ENCODE results near the gene C17orf113.

The C17orf113 gene

GRCh38 chr17:42053731-42054500 is 3.5 kb upstream of the C17orf113 start:
- TF ChIP-seq NFIC (IDR thresholded peaks at IDR 0.05) (no peak), CEBPB (IDR thresholded peaks at IDR 0.05) (no peak), RAD21 (IDR thresholded peaks at IDR 0.05; ENCODE audit: low read depth) (no peak), FOXM1 (IDR thresholded peaks at IDR 0.05; ENCODE audit: borderline replicate concordance, low read depth) (no peak), TAF1 (IDR thresholded peaks at IDR 0.05; ENCODE audit: low read depth) (no peak), EP300 (IDR thresholded peaks at IDR 0.05; ENCODE audit: borderline replicate concordance) (no peak), MAX (IDR thresholded peaks at IDR 0.05) (no peak), TCF12 (IDR thresholded peaks at IDR 0.05; ENCODE audit: low read depth) (no peak), YY1 (IDR thresholded peaks at IDR 0.05; ENCODE audit: low read depth) (no peak), ZBTB7A (IDR thresholded peaks at IDR 0.05; ENCODE audit: low read depth) (no peak), TEAD4 (IDR thresholded peaks at IDR 0.05) (no peak), CREB1 (IDR thresholded peaks at IDR 0.05; ENCODE audit: low read depth) (no peak)
- TF ChIP-seq, protein P1, sequence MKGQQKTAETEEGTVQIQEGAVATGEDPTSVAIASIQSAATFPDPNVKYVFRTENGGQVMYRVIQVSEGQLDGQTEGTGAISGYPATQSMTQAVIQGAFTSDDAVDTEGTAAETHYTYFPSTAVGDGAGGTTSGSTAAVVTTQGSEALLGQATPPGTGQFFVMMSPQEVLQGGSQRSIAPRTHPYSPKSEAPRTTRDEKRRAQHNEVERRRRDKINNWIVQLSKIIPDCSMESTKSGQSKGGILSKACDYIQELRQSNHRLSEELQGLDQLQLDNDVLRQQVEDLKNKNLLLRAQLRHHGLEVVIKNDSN (IDR thresholded peaks at IDR 0.05): no peak
- TF ChIP-seq, protein P2, sequence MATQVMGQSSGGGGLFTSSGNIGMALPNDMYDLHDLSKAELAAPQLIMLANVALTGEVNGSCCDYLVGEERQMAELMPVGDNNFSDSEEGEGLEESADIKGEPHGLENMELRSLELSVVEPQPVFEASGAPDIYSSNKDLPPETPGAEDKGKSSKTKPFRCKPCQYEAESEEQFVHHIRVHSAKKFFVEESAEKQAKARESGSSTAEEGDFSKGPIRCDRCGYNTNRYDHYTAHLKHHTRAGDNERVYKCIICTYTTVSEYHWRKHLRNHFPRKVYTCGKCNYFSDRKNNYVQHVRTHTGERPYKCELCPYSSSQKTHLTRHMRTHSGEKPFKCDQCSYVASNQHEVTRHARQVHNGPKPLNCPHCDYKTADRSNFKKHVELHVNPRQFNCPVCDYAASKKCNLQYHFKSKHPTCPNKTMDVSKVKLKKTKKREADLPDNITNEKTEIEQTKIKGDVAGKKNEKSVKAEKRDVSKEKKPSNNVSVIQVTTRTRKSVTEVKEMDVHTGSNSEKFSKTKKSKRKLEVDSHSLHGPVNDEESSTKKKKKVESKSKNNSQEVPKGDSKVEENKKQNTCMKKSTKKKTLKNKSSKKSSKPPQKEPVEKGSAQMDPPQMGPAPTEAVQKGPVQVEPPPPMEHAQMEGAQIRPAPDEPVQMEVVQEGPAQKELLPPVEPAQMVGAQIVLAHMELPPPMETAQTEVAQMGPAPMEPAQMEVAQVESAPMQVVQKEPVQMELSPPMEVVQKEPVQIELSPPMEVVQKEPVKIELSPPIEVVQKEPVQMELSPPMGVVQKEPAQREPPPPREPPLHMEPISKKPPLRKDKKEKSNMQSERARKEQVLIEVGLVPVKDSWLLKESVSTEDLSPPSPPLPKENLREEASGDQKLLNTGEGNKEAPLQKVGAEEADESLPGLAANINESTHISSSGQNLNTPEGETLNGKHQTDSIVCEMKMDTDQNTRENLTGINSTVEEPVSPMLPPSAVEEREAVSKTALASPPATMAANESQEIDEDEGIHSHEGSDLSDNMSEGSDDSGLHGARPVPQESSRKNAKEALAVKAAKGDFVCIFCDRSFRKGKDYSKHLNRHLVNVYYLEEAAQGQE (IDR thresholded peaks at IDR 0.05; ENCODE audit: low read depth): no peak

DNA sequence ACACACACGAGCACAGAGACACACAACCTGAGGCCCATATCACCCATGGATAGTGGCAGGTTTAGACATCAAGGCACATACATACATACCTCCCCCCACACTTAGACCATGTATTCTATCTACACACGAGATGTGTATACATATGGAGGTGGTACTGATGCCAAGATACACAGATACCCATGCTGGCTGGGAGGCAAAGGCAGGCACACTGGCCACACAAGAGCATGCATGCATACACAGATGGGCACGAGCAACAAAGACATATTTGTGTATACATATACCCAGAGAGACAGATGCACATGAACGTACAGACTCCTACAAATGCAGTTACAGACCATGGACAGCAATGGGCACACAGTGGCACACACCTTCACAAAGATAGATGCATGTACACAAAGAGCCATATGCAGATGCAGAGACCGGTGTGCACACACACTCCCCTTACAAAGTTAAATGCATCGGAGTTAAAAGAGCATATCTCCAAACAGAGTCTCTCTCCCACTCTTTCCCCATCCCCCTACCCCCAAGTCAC is 2.0 kb upstream of the C17orf113 start:
- no peak for TF ChIP-seq EP300 (IDR thresholded peaks at IDR 0.05; ENCODE audit: borderline replicate concordance)
- no peak for TF ChIP-seq TEAD4 (IDR thresholded peaks at IDR 0.05)
- TF ChIP-seq, protein P2 (IDR thresholded peaks at IDR 0.05; ENCODE audit: low read depth): no peak; the same call in 1 of the 2 replicates
- no peak for TF ChIP-seq TCF12 (IDR thresholded peaks at IDR 0.05; ENCODE audit: low read depth)
- TF ChIP-seq FOXM1 (IDR thresholded peaks at IDR 0.05; ENCODE audit: borderline replicate concordance, low read depth): no peak
- TF ChIP-seq TAF1 (IDR thresholded peaks at IDR 0.05; ENCODE audit: low read depth): no peak
- TF ChIP-seq RAD21 (IDR thresholded peaks at IDR 0.05; ENCODE audit: low read depth): no peak

DNA sequence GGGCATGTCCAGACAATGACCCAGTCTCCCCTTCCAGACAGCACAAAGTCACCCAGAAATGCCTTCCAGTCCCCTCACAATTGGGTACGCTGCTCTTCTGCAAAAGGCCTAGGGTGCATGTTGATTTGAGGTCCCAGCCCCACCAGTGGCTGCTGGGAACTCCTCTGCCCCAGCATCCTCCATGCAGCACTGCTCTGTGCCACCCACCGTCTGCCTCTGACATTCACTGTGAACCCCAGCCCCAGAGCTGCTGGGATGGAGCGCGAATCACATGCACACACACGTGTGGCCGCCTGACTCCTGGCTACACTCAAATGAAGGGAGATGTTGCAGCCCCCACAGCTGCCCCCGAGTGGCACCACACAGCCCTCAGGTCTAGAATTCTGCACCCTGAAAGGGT is 1.2 kb upstream of the C17orf113 start:
- TF ChIP-seq ZBTB7A (IDR thresholded peaks at IDR 0.05; ENCODE audit: low read depth) (no peak), RAD21 (IDR thresholded peaks at IDR 0.05; ENCODE audit: low read depth) (no peak), EP300 (IDR thresholded peaks at IDR 0.05; ENCODE audit: borderline replicate concordance) (no peak), TEAD4 (IDR thresholded peaks at IDR 0.05) (no peak), MAX (IDR thresholded peaks at IDR 0.05) (no peak)
- TF ChIP-seq, protein P1 (IDR thresholded peaks at IDR 0.05): no peak
- TF ChIP-seq, protein P2 (IDR thresholded peaks at IDR 0.05; ENCODE audit: low read depth): no peak

- TF ChIP-seq RAD21 (IDR thresholded peaks at IDR 0.05; ENCODE audit: low read depth) (no peak), ZBTB7A (IDR thresholded peaks at IDR 0.05; ENCODE audit: low read depth) (no peak), CREB1 (IDR thresholded peaks at IDR 0.05; ENCODE audit: low read depth) (no peak), MAX (IDR thresholded peaks at IDR 0.05) (no peak), CEBPB (IDR thresholded peaks at IDR 0.05) (no peak), TEAD4 (IDR thresholded peaks at IDR 0.05) (no peak), NFIC (IDR thresholded peaks at IDR 0.05) (no peak), EGR1 (IDR thresholded peaks at IDR 0.05) (no peak), TCF12 (IDR thresholded peaks at IDR 0.05; ENCODE audit: low read depth) (no peak), EP300 (IDR thresholded peaks at IDR 0.05; ENCODE audit: borderline replicate concordance) (no peak), YY1 (IDR thresholded peaks at IDR 0.05; ENCODE audit: low read depth) (no peak), TAF1 (IDR thresholded peaks at IDR 0.05; ENCODE audit: low read depth) (no peak), FOXM1 (IDR thresholded peaks at IDR 0.05; ENCODE audit: borderline replicate concordance, low read depth) (no peak)
- TF ChIP-seq, protein P2 (IDR thresholded peaks at IDR 0.05; ENCODE audit: low read depth): no peak
- TF ChIP-seq, protein P1 (IDR thresholded peaks at IDR 0.05): no peak
Observed at GRCh38 chr17:42051013-42051400, 606 bp upstream of the C17orf113 start.

Measured in Ishikawa (cell line).